ENCODE measurements around the gene TRMT11. TPM values are rescaled to one million over a fixed set of nuclear protein-coding genes. Genes with fewer than 3 reads are reported as not detected.

TRMT11 gene
- total and polyA plus RNA-seq, 4 donors = 9.9 to 46.1 (median 15.3) TPM

- DNase-seq = no peak
- Histone ChIP-seq H3K9me3 (ENCODE audit: control insufficient read depth in 4 of 4, insufficient read depth in 3 of 4, low read length in 3 of 4) (peaks cover 0 to 2% (median 0%) of the 10 kb centered on the region in 4 donors), H3K27ac (ENCODE audit: low read depth in 1 of 2, low read length in 1 of 2) (no peak overlapping the region), H3K4me3 (no peak overlapping the region), H3K27me3 (ENCODE audit: control insufficient read depth in 3 of 3, insufficient read depth in 3 of 3, low read length in 2 of 3) (no peaks in the 10 kb centered on the region), H3K4me1 (ENCODE audit: control insufficient read depth in 5 of 5, insufficient read depth in 5 of 5, low read length in 5 of 5) (no peaks in the 10 kb centered on the region), H3K9ac (ENCODE audit: insufficient read depth in 1 of 2, low read length in 2 of 2) (no peak overlapping the region), H3K36me3 (ENCODE audit: control insufficient read depth in 4 of 4, insufficient read depth in 4 of 4, low read length in 4 of 4) (peaks cover 0 to 2% (median 0%) of the 10 kb centered on the region in 4 donors)
- no peak for ATAC-seq (ENCODE audit: insufficient read depth, low FRiP score)
- TF ChIP-seq CTCF (IDR thresholded peaks at IDR 0.05; ENCODE audit: control extremely low read depth, extremely low read depth) = no peak
- WGBS, 2 donors = 67 to 71% methylated on average over 3 of the region's 3 CpGs
Measured at GRCh38 chr6:126086560-126086959, 100.2 kb downstream of the TRMT11 start.

Small RNA genes lying within 50 kb of the gene (small RNA-seq; reads per million reads assigned to genes)
- gene RNA5SP216 (ENCODE audit: low replicate concordance) = not detected

Other genes with a start within 250 kb of the TRMT11 start
- 1 to 10 TPM; 1.0 to 5.2 TPM for gene HEY2, start 236.9 kb upstream of the TRMT11 start, total RNA-seq
- gene HEY2, start 236.9 kb upstream of the TRMT11 start, polyA plus RNA-seq = 1 to 10 TPM; 1.2 to 1.9 TPM
- 10 to 100 TPM; 46.6 to 67.8 TPM for gene NCOA7, start 195.6 kb upstream of the TRMT11 start, total RNA-seq
- gene NCOA7, start 195.6 kb upstream of the TRMT11 start, polyA plus RNA-seq = 10 to 100 TPM; 28.9 to 81.4 TPM
- gene HINT3, start 29.8 kb upstream of the TRMT11 start, total RNA-seq = 10 to 100 TPM; 22.3 to 41.9 TPM
- gene HINT3, start 29.8 kb upstream of the TRMT11 start, polyA plus RNA-seq = 10 to 100 TPM in 1 of 2 donors, 1 to 10 TPM in 1; 8.1 to 19.2 TPM

Data from lung (tissue), 13 donors.